HG02970 (cell line): ENCODE results near the gene CD79A.

Experiments used
- ATAC-seq: cut with Tn5 transposase; IDR thresholded peaks from one replicate; pipeline ENCODE4 v1.9.1; 2021; ENCODE audit warnings: mild to moderate bottlenecking, moderate library complexity, moderate number of reproducible peaks; ENCODE audit not compliant: unreplicated experiment, low FRiP score

The CD79A gene

GRCh38 chr19:41929536-41930071, 52.5 kb downstream of the CD79A start:
- ATAC-seq, result no peak

- no peak for ATAC-seq
Observed at GRCh38 chr19:41930322-41930722, 53.2 kb downstream of the CD79A start.
